Skeletal muscle cell (primary cell): ENCODE results near the gene PLA2G15.

Experiments used
- DNase-seq: peaks from one replicate; pipeline ENCODE4 v3.0.0-alpha.2; 2010; ENCODE audit warnings: low read depth
- H3K4me3 ChIP-seq: 2 replicates; pipeline ENCODE4 v1.5.1; 2011; ENCODE audit warnings: low read depth, mild to moderate bottlenecking, control low read depth, low read length, moderate library complexity

Gene PLA2G15, protein sequence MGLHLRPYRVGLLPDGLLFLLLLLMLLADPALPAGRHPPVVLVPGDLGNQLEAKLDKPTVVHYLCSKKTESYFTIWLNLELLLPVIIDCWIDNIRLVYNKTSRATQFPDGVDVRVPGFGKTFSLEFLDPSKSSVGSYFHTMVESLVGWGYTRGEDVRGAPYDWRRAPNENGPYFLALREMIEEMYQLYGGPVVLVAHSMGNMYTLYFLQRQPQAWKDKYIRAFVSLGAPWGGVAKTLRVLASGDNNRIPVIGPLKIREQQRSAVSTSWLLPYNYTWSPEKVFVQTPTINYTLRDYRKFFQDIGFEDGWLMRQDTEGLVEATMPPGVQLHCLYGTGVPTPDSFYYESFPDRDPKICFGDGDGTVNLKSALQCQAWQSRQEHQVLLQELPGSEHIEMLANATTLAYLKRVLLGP

DNA sequence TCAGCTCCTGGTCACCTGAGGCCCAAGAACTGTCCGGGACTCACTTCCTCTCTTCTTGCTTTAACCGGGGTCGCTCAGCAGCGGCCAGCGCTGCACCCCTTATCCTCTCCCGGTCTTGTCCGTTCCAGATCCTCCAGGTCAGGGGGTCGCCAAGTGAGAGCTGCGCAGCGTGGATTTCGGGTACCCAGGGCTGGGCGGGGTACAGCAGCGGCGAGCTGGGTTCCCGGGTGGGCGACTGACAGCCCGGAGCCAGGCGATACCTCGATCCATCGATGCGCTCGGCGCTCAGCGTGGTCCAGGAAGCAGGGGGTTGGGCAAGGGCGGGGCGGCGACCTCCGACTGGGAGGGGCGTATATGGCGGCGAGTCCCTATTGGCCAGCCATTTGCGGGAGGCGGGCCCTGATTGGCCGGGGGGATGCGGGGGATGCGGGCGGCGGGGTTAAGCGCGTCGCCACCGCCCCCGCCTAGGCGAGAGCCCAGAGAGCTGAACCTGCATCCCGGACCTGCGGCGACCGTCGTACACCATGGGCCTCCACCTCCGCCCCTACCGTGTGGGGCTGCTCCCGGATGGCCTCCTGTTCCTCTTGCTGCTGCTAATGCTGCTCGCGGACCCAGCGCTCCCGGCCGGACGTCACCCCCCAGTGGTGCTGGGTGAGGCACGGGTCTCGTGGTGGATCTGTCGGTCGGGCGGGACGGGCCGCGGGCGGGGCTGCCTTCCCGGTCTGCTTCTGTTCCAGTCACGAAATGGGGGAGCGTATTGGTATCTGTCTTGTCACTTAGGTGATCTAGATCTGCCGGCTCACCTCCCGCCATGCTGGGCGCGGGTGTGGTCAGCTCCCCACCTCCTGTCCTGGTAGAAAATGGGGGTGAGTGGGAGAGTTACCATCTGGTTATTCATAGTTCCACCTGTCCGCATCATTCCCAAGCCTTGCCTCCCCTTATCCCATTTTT, at the start of gene PLA2G15:
Gene PLA2G15, plus strand, starts transcription at position 471 of the 951 bp plus-strand sequence. Its CDS starts 54 bp downstream, at position 525.
- H3K4me3 ChIP-seq, result peak within 1 kb of the TSS; percentile 83
- peak; percentile 92 for DNase-seq

DNA sequence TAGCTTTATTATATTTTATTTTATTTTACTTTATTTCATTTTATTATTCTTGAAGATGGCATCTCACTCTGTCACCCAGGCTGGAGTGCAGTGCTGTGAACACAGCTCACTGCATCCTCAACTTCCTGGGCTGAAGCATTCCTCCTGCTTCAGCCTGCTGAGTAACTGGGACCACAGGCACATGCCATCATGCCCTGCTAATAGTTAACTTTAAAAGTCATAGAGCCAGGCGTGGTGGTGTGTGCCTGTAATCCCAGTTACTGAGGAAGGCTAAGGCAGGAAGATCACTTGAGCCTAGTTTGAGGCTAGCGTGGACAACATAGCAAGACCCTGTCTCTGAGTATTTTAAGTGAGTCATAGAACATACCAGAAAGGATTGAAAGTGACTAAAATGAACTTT, 47.9 kb upstream of the PLA2G15 start:
- H3K4me3 ChIP-seq, result no peak overlapping the region
- DNase-seq, result no peak

DNA sequence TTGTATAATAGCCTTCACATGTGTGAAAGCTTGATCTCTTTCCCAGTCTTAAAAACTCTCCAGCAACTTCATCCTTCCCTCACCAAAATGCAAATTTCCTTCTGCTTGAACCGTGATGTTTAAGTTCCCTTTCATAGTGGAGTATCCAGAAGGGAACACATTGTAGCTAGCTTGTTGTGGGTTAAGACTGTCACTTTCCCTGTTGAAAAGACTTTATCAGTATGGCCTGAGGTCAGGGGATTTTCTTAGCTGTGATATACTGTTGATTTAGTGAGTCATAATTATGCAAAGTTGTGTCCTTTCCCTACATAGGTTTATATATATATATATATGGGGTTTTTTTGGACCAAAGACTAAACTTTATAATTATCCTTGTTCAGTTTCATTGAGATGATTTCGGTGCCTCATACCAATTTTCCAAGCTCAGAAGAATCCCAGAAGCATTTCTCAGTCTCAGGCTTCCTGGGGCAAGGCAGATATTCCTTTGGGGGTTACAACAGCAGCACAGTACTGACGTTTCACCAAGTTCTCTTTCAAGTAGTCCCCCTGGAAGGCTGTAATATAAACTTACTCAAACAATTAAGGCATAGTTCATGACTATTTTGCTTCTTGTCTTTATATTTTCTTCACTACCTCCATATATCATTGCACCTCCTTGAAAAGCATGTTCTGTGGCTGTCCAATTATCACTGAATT, 44.9 kb upstream of the PLA2G15 start:
- H3K4me3 ChIP-seq, result no peak overlapping the region
- no peak for DNase-seq

DNA sequence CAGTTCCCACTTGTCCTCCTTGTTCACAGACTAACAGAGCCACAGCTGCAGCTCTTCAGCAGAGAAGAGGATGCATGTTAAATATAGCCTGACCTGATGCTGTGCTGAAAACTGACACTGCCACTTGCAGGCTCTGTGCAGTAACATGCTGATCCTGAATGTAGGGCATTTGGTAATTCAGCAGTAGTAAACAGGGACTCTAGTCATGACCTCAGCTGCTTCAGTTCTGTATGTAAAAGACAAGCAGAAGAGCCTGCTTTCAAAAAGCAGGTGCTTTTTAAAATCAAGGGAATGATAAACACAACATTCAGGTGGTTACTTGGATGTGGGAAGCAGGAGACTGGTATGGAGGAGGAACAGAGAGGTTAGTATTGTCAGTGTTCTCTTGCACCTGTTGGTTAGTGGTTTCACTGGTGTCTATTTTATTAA, 43.1 kb upstream of the PLA2G15 start:
- no peak for DNase-seq
- H3K4me3 ChIP-seq, result no peak overlapping the region

DNA sequence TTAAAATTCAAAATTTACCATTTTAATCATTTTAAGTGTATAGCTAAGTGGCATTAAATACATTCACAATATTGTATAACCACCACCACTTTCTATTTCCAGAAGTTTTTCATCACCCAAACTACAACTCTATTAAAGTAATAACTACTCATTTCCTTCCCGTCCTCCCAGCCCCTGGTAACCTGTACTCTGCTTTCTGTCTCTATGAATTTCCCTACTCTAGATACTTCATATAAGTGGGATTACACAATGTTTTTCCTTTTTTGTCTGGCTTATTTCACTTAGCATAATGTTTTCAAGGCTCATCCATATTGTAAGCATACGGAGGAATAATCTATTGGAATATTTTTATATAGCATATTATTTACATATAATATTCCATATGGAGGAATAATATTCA, 38.9 kb upstream of the PLA2G15 start:
- DNase-seq, result no peak
- H3K4me3 ChIP-seq, result no peak overlapping the region

DNA sequence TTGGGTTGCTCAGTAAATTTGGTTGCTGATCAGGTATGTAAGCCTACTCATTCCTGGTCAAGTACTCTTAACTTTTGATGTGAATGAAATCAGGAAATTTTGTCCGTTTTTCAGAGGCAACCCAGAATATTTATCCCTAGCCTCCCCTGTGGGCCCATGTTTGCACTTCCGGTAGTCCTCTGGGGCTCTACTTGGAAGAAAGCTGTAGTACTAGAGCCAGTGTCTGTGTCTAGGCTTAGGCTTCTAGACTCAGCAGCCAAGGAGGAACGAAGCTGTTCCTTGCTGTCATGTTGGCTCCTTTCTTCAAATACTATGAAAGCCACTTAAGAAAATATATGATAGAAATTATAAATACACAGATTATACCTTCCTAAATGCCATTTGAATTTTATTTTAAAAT, 30.4 kb upstream of the PLA2G15 start:
- no peak for DNase-seq
- no peak overlapping the region for H3K4me3 ChIP-seq

DNA sequence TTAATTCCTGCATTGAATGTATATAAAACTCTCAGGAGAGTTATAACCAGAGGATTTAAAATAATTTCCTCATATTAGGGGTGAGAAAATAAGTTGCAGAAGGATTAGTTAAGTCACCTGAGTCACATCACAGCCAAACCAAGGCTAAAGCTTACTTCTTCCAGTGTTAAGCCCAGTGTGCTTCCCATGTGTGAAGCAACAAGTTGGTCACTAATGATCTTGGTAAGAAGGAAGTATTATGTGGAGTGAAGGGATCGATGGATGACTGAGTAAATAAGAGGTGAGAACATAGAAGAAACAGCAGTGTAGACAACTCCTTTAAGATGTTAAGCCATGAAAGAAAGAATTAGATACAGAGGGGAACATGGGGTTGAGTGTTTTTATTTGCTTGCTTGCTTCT, 29.9 kb upstream of the PLA2G15 start:
- H3K4me3 ChIP-seq, result no peak overlapping the region

DNA sequence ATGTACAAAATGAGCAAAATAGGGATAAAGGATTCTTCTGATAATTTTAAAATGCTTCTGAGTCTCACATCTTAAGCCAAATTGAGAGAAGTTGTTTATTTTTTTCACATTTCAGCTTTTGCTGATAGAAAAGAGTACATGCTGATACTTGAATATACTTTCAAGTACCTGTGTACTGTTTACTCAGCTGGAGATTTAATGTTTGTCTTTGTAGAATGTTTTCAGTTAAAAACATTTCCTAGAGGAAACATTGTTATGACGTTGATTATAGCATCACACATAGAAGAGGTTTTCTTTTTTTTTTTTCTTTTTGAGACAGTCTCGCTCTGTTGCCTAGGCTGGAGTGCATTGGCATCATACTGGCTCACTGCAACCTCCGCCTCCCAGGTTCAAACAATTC, 28.9 kb upstream of the PLA2G15 start:
- H3K4me3 ChIP-seq, result no peak overlapping the region
- DNase-seq, result no peak

More for the DNA sequence above, 29.9 kb upstream of the PLA2G15 start:
- DNase-seq, result no peak

DNA sequence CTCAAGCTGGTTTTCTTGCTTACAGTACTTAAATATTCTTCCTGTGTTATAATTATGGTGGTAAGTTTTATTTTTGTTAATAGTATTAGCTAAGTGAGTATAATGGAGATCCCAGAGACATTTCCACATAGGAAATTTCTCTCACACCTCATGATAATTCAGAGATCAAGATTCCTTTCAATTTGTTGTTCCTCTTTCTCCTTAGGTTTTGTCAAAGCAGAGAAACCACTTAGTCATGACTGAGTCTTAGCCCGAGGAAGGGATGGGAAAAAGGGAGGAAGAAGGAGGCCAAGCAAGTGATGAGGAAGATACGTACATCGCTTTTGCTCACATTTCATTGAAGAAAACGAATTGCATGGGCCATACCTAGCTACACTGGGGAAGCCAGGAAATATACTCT, 27.7 kb upstream of the PLA2G15 start:
- no peak for DNase-seq
- H3K4me3 ChIP-seq, result no peak overlapping the region

DNA sequence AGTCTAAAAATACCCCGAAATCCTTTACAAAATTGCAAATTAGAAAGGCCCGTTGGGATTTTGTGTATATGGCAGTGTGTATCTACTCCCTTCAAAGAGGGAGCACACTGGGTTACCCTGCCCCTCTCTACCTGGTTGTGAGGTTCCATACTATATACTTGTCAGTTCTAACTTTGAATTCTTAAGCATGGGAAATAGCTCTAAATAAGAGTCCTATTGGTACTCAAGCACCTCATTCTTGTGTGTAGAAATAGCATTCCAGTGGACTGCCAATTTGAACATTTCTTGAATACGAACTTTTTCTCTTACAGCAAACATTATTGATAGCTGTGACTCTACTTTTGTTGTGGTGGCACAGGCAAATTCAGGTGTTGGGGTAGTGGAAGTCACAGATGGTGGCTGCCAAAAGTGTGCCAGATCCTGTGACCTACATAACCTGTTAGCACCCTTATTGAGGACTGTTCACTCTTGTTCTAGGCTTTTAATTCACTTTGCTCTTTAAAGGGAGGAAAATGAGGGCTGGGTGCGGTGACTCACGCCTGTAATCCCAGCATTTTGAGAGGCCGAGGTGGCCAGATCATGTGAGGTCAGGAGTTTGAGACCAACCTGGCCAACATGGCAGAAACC, 25.3 kb upstream of the PLA2G15 start:
- DNase-seq, result no peak
- no peak overlapping the region for H3K4me3 ChIP-seq

DNA sequence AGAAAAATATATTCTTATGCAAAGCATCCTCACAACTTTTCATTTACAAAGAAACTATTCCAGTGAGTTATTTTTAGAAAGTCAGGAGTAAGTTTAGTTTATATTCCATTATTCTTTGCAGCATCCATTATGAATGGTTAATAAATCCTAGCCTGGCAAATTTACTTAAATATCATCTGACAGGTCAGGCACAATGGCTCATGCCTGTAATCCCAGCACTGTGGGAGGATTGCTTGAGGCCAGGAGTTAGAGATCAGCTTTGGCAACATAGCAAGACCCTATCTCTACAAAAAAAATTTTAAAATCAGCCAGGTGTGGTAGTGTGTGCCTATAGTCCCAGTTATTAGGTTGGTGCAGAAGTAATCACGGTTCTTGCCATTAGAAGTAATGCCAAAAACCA, 22.1 kb upstream of the PLA2G15 start:
- DNase-seq, result no peak
- H3K4me3 ChIP-seq, result no peak overlapping the region

DNA sequence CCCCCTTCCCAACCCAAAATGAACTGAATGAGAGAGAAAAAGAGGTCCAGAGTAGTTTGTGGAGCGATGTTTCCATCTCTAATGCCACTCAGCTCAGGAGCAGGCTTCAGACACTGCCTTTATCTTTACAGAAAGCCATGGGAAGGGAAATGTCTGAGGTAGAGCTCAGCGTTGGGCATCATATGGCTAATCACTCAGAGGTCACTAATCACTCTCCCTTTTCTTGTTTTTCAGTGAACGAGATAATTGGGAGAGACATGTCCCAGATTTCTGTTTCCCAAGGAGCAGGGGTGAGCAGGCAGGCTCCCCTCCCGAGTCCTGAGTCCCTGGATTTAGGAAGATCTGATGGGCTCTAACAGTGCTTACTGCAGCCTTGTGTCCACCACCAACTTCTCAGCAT, 19.1 kb upstream of the PLA2G15 start:
- H3K4me3 ChIP-seq, result no peak overlapping the region
- no peak for DNase-seq

DNA sequence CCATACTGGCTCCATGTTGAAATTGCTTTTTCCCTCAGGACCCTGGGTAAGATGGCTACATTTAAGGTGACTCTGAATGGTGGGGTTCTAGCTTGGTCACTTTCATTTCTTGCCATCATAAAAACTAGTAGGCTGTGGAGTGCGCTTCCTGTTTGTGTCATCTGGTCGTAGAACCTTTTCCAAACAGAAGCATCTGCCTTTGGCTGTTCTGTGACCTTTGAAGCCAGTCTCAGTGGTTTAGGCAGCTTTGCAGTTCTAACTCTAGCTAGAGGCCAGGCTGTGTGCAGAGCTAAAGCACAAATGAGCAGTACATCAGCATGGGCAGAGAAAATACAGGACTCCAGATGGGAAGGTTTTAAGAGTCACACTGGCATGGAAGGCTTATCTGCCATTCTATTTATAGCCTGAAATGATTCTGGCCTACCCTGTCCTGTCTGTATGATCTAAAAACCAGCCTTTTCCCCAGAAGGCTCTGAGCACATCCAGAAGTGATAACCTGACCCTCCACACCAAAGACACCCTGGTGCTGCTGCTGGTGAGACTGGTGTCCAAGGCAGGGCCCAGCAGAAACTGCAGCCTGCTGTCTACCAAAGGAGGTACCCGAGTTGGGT, 17.9 kb upstream of the PLA2G15 start:
- no peak overlapping the region for H3K4me3 ChIP-seq
- DNase-seq, result no peak

DNA sequence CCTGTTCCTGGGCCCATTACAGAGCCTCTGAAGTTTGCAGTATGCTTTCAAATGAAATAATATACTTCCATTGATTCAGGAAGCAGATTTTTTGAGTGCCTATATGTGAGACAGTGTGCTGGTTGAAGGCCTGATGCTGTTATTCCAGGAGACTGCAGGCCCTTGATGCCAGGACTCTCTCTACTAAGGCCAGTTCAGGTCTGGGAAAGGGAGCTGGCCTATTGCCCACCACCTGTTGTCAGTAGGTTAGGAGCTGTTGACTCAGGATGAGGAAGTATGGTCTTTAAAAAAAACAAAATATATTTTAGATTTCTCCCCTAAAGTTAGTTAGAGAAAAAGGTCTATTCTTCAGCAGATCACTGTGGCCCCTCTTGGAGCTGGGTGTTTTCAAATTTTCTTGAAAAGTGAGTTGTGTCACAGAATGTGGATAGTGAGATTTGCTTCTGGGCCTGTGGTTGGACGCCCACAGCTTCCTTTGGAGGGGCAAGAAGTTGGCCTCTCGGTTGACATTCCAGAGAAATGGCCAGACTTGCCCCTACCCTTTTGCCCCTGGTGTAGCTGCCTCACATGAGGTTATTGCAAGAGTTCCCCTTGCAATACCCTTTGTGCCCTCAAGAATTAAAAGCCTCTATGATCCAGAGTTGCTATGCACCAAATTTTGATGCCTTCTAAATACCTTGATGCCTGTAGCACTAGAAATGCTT, 17.2 kb upstream of the PLA2G15 start:
- no peak for DNase-seq

DNA sequence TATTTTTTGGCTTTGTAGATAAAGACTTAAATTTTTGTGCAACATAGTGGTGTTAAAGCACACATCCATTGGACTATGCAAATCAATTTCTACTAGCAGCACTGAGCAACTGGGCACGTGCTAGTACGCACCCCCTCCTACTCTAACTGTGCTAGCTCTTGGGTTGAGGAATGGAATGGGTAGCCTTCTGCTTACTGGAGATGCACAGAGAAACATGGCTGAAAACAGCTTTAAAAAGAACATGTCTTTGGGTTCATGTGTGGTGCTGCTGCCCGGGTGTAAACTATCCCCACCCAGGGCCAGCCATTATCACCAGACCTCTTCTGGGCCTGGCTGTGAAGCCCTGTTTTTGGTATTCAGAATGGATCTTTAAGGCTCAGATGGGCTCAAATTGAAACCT, 16.5 kb upstream of the PLA2G15 start:
- no peak overlapping the region for H3K4me3 ChIP-seq
- no peak for DNase-seq

More for the DNA sequence above, 17.2 kb upstream of the PLA2G15 start:
- H3K4me3 ChIP-seq, result no peak overlapping the region

DNA sequence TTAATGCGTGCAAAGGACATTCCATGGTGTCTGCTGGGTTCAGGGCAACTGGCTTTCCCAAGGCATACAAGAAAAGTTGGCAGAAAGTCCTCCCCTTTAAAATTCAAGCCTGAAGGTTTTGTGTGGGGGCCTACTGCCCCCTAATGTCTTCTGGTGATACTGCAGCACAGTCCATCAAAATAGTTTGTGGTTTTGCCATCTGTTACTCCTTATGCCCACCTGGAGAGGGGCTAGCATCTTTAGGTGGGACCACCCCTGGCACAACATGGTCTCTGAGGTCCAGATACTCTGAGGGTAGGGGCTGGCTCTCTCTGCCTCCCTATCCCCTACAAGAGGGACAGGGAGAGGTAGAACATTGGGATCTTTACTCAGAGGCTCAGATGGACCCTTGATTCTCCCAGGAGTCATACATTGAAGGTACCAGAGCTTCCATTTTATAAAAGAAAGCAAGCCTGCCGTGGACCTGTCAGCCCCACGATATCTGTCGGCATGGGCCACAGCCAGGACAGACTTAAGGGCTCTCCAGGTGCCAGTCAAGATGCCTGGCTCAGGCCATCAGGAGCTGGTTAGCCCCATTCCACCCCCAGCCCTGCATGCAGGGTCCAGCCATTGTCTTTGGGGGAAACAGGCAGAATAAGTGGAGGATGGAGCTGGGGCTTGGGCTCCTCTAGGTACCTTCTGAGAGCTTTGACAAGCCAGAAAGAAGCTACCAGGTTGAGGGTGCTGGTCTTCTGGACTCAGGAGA, 15.6 kb upstream of the PLA2G15 start:
- peak; percentile 21 for DNase-seq
- no peak overlapping the region for H3K4me3 ChIP-seq

DNA sequence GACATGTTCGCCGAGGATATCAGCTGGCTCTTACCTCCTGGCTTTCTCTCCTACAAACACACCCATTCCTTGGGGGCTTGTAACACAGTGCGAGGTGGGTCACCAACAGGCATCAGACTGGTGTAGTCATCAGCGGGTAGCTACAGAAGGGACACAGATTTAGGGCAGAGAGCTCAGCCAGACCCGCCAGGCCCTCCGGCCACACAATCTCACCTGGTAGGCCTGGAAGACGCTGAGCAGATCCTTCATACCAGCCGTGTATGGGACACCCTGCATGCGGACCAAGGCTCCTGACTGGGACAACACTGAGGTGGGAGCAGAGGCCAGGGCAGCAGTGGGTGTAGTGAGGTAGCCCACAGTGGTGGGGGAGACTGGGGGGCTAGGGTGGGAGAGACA, 15.0 kb upstream of the PLA2G15 start:
- no peak for DNase-seq

DNA sequence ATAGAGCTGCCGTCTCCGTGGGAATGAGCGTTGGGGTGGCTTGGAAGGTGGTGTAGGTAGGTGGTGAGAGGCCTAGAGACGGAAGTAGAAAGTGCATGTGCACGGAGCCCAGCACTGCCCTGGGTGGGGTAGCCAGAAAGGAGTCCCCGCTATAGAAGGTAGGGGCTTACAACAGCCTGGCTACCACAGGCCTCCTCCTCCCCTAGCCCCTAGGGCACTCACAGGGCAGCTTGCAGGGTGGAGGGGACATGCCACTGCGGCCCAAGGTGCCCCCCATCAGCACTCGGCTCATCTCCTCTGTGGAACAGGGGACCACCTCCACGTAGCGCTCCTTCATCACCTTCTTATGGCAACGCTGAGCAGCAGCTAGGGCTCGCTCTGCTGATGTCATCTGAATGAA, 14.2 kb upstream of the PLA2G15 start:
- no peak overlapping the region for H3K4me3 ChIP-seq
- no peak for DNase-seq

More for the DNA sequence above, 15.0 kb upstream of the PLA2G15 start:
- no peak overlapping the region for H3K4me3 ChIP-seq
